Fibroblast of skin of left biceps (primary cell): ENCODE measurements around the gene NAPSA.
"Not testable (repeated sequence)": the region's sequence is repeated elsewhere in the genome, so short reads cannot be mapped to it uniquely, and the experiment has no call there.

Experiments used
- DNase-seq, 2 experiments: peaks; one replicate each; pipeline ENCODE4 v3.0.0-alpha.2; 2013; ENCODE audit warnings: low read depth in 2 of 2

The NAPSA gene

DNA sequence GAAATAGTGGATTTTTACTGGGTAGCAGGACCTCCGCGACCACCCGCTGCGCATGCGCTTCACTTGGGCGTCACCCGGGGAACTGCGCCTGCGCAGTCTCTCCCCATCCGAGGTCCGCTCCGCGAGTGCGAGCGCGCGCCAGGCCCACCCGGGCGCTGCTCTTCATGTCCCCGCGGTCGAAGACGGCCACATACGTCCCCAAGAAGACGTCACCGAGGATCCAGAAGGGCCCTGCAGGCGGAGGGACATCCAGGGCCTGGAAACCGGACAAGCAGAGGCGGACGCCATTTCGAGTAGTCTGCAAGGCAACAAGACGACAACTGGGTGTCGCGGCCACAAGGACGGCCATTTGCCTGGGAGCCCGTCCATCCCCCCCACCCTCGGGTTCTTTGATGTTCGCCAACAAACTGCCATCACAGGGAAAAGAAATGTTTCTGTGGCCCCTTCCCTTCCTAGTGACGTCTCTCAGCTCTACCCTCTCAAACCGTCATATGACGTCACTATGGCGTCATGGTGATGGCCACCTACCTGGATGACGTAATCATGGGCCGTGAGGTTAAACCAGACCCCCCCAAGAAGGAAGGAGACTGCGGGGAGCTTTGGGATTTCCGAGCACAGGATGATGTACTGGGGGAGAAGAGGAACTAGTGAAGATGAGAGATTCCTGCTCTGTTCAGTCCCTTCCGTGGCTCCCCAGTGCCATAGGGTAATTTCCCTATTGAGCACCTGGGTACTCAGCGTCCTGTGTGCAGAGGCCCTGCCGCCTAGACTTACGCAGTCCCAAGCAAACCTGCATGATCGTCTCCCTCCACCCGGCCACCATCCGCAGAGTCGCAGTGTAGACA, 6.7 kb downstream of the NAPSA start:
- no peak for DNase-seq

DNA sequence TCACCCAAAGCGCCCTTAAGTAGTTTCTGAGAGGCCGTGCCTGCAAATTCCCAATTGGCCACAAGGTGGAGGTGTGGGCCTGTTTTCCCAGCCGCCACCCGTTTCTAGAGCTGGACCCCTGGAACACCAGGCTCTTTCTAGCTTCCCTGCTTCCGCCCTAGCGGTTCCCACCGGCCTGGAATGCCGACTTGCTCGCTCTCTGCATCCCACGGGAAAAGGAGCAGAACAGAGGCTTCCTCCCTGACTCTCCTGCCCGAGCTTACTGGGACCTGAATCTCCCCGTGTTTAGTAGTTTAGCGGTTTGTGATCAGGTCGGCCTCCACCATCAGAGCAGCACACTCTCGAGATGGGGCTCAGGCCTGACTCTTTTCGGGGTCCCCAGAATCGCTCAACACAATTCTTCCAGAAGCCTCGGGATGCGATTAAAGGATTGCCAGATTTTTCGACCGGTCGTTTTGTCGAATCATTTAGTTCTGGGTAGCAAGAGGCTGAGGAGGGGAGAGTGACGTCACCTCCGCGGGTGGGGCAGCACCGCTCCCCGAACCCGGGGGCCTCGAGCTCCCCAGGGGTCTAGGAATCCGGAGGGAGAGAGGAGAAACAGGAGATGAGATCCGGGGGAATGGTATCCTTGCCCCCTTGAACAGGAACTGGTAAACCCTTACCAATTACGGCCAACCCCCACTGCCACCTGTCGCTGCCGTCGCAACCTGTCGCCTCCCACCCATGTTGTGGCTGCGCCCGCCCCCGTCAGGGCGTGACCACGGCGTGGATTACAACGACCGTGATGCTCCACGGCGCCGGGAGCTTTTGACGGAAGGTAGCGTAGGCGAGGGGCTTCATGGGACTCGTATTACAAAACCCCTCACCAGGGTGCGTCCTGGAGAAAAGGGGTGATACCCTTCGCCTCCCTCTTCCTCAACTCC, 8.0 kb downstream of the NAPSA start:
- peak in 1 of 2 experiments; percentile 13 for DNase-seq

DNA sequence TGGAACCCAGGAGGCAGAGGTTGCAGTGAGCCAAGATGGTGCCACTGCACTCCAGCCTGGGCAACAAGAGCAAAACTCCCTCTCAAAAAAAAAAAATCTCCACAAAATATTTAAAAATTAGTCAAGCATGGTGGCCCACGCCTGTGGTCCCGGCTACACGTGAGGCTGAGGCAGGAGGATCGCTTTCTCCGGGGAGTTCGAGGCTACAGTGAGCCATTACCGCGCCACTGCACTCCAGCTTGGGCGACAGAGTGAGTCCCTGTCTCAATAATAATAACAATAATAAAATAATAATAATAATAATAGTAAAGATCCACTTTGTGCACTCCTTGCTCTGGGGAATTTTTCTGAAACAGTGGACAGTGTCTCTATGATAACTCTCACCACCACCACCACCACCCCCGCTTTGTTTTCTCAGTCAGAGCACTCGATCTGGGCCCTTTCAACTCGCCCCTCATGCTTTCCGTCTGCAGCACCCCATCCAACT, 8.7 kb downstream of the NAPSA start:
- DNase-seq, result no peak

DNA sequence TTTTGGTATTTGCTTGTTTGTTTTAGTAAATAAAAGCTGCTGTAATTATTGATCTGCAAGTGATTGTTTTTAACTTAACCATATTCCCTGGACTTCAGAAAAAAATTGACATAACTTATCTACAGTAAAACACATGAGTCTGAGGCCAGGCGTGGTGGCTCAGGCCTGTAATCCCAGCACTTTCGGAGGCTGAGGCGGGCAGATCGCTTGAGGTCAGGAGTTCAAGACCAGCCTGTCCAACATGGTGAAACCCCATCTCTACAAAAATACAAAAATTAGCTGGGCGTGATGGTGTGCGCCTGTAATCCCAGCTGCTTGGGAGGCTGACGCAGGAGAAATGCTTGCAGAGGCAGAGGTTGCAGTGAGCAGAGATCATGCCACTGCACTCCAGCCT, 12.0 kb downstream of the NAPSA start:
- DNase-seq, result not testable (repeated sequence)

DNA sequence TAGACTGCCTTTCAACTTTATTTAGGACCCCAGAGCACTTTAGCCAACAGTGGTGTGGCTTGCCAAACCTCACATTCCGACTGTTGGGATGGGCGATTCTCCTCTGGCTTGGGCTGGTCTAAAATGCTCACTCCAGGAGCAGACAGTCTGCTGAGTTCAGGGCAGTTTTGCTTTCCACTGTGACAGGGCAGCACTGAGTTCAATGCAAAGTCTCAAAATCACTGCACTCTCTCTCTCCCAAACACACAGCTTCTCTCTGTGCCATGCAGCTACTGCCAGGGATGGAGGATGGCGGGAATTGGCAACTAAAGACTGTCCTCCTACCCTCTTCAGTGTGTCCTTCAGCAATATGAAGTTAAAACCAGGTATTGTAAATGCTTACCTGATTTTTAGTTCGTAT, 13.2 kb downstream of the NAPSA start:
- DNase-seq, result no peak

DNA sequence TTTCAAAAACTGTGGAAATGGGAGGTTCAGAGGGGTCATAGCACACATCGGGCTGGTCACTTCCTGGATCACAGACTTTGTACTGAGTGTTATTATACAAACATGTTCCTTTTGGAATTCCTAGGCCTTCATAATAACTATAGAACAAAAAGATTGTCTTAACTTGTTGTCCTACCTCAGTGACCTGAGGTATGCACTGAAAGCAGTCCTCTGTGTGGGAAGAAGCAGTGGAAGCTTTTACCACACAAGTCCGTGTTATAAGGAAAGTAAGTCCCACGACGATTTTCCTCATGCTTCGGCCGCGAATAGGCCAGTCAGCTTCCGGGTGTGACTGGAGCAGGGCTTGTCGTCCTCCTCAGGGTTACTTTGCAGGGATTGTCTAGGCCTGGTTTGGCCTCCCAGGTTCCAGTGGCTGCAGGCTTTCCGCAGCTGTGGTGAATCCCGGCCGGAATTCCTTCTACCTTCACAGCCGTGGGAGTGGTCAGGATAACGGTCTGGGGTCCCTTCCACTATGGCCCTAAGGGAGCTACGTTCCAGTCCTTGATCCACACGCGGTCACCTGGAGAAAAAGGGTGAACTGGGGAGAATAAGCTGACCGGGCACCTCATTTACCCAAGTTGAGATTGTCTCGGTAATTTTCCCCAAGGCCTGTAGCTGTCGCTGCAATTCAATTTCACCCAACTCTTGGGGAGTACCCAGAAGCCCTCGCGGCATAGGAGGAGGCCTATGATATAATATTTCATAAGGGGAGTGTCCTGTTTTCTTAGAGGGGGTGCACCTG, 16.0 kb downstream of the NAPSA start:
- DNase-seq, result no peak

DNA sequence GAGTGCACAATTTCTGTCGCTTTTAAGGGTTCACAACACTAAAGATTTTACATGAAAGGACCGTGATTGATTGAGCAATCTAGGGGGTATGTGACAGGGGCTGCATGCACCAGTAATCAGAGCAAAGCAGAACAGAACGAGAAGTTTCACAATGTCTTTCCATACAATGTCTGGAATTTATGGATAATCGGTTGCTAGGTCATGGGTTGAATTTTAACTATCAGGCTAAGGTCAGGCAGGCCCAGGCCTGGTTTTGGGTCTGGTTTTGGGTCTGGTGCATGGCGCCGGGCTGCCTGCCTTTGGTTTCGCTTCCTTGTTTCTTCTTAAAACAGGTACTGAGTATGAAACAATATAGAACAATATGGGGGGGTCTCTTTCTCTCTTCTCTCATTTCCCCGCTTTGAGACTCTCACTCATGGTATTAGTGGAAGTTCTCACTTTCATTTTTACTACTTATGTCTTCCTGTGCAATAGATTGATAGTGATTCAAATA, 18.3 kb downstream of the NAPSA start:
- DNase-seq, result not testable (repeated sequence)

DNA sequence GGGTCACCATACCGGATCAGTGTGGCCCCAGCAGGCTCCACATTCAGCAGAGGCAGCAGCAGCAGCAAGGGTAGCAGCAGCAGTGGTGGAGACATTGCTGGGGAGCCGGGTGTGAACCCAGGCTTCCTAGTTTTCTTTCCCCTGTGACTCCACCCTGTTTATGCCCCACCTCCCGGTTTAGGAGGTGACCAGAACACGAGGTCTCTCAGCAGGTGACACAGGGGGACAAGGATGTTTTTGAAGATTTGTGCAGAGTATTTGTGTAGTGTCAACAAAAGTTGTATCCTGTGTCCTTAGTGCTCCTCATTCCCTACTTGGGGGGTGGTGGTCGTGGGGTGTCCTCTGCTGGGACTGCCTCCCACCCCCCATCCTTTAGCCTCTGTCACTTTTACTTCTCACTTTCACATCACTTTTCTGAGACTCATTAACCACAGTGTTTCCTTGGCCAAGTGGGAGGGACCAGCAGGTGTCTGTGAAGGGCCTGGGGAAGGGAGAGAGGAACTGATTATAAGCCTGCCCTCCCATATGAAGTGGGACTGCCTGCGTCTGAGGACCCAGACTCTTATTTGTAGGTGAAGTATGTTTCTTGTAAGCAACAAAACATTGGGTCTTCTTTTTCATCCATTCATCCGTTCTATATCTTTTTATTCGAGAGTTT, 20.6 kb downstream of the NAPSA start:
- DNase-seq, result no peak

DNA sequence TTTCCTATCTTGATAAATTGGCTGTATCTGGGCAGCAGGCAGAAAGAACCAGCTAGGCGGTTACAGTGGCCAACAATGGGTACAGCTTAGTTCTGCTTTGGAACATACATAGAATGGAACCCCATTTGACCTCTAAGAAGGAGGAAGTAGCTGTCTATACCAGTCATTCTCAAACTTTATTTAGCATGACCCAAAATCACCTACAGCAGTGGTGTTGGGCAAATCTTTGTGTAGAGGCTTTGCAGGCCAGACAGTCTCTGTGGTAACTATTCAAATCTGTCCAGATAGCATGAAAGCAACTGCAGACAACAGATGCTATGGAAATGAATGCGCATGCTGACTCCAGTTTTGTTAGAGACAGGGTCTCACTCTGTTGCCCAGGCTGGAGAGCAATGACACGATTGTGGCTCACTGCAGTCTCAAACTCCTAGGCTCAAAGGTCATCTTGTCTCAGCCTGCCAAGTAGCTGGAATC, 24.3 kb downstream of the NAPSA start:
- DNase-seq, result no peak

DNA sequence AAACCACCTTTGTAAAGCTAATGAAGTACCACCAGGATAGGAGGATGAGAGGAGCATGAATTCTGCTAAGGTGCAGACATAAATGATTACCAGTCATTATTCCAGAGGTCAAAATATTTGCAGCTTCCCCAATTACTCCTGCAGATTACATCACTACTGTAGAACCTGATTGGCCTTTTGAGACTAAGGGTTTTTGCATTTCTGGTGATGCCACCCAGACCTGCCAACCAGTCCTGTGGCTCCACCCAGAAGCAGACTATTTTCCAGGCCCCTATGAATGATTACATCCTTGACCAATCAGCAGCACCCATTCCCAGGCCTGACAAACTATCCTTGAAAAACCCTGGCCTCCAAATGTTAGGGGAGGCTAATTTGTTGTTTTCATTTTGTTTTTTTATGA, 25.1 kb downstream of the NAPSA start:
- no peak for DNase-seq

DNA sequence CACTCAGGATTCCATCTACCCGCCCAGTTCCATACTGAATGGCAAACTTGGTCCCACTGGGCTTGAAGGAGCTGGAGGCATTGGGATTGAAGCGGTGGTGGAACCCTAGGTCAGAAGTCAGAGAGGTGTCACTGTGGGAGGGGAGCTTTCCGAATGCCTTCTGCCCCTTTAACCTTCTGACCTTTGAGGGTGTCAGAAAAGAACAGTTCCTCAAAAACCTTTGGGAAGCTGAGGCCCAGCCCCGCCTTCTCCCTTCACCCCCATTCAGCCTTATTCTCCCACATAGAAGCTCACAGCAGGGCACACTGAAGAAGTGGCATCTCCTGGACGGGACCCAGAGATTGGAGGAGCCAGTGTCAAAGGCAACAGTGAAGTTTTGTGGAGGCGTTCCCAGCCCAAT, 28.4 kb downstream of the NAPSA start:
- not testable (repeated sequence) for DNase-seq

DNA sequence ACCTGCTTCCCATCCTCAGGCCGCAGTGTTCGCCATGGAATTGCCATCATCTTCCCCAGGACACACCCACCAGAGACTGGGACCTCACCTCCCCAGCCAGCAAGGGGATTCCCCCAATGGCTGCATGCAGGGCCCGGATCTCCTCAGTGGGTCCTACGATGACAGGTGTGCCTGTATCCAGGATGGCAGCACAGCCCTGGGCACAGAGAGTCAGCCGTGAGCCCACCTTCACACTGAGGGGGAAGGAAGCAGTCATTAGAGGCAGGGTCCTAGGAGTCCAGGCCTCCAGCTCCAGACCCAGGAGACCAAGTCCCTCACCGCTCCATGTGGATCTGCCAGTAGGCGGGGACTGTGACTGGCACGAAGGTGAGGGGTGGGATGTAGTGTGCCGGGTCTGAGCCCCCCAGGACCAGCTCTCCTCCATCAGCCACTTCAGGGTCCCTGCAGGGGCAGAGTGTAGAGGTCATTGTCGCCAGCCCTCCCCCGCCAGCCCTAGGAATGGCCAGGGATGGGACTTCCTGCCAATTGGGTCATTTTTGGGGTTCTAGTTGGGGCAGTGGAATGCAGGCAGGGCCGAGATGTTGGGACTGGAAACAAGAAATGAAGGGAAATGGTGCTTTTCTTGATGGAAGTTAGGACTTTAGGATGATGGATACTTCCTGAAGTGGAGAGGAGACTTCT, 30.6 kb downstream of the NAPSA start:
- DNase-seq, result no peak

DNA sequence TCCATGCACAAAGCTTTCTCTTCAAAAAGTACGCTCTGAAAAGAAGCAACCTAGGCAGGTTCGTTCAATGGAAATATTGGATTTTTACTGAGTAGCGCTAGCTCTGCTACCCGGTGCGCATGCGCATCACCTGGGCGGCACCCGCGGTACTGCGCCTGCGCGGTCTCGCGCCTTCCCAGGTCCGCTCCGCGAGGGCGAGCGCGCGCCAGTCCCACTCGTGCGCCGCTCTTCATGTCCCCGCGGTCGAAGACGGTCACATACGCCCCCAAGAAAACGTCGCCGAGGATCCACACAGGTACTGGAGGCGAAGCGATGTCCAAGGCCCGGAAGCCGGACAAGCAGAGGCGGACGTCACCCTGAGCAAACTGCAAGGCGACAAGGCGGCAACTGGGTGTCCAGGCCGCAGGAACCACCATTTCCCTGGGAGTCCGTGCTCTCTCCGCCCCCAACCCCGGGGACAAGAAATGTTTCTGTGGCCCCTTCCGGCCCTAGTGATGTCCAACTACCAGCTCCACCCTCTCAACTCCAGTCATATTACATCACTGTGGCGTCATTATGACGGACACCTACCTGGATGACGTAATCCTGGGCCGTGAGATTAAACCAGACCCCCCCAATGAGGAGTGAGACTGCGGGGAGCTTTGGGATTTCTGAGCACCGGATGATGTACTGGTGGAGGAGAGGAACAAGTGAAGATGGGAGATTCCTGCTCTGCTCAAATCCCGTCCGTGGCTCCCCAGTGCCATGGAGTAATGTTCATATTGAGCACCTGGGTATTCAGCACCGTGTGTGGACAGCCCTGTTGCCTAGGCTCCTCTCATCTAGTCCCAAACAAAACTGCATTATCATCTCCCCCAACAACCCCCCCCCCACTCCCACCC, 31.5 kb downstream of the NAPSA start:
- DNase-seq, result peak in 1 of 2 experiments; percentile 17

DNA sequence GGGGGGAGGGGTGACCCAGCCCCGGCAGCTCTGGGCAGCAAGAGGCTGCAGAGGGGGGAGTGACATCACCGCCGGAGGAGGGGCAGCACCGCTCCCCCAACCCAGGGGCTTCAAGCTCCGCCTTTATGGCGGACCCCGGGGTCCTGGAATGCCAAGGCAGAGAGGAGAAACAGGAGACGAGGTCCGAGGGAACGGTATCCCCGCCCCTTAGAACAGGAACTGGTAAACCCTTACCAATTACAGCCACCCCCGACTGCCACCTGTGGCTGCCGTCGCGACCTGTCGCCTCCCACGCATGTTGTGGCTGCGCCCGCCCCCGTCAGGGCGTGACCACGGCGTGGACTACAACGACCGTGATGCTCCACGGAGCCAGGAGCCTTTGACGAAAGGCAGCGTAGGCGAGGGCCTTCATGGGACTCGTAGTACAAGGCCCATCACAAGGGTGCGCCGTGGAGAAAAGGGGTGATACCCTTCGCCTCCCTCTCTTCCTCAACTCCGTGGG, 32.2 kb downstream of the NAPSA start:
- DNase-seq, result peak; percentile 39 to 46

DNA sequence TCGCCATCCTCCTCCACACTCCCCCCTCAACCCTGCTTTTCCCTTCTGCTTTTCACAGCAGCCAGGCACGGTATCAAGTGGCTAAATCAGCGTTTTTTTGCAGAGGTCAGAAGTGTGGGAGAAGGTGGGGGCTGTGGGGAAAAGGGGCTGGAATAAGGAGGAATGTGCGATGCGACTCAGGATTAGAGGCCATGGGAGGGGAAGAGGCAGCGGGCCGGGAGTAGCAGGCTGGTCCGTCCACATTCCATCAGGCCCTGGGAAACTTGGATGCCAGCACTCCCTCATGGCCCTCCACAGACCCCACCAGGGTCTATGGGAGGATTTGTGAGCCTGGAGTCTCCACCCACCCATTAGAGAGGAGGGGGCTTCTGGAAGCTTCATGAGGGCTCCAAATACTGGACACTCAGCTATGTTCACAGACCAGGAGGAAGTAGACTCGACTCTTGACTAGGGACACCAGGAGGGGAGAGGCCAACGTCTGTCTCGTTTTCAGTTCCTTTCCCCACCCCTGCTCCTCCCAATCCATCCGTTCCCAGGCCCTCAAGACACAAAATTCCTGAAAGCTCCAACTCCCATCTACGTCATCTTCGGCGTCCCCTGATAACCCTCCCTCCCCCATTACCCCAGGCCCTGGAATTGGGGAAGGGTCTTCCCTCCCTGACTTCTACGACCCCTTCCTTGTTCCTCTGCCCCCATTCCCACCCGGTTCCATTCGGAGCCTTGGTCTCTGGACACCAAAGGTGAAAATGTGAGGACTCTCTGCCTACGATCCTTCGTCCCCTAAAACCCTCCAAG, 33.0 kb downstream of the NAPSA start:
- DNase-seq, result no peak

DNA sequence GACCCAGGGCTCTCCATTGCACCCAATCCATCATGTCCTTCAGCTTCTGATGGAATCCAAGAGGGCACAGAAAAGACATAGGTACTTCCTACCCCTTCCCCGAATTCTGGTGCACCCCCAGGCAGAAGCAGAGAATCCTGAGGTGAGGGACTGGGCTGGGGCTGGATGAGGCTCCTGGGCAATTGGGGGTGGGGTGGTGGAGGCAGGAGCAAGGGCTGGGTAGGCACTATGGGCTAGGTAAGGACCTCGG, 33.5 kb downstream of the NAPSA start:
- no peak for DNase-seq

DNA sequence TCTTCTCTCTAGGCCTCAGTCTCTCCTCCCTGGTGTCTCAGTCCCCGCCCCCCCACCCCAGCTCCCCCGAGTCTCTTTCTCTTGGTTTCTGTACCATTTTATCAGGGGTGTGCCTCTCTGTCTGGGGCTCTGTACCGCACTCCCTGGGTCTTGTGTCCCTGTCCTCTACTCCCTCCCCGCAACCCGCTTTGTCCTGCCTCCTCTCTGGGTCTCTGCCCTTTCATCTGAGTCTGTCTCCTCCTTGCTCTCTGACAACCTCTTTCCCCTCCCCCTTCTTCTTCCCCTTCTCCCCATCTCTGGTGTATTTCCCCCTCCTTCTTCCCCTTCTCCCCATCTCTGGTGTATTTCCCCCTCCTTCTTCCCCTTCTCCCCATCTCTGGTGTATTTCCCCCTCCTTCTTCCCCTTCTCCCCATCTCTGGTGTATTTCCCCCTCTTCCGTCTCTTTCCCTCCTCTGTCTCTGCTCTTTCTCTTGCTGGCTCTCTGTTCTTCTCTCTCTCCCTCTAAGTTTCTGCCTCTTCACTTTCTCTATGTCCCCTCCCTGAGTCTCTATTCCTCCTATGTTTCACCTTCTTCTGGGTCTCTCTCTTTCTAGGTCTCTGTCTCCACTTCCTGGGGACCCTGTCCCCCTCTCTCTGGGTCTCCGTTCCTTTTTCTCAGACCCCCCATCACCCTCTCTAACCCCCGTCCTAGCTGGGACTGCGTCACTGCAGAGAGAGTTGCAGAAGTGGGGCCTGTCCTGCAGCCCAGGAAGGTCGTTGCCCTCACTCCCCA, 34.0 kb downstream of the NAPSA start:
- DNase-seq, result no peak
